GM19468 (cell line): ENCODE data around the gene CMPK1.

ENCODE experiments used
- ATAC-seq: cut with Tn5 transposase; IDR thresholded peaks from one replicate; pipeline ENCODE4 v1.9.1; 2021; ENCODE audit warnings: mild to moderate bottlenecking, moderate library complexity, moderate number of reproducible peaks; ENCODE audit not compliant: unreplicated experiment; ENCODE audit errors: extremely low read depth

CMPK1 gene

GRCh38 chr1:47388891-47389238, 55.3 kb downstream of the CMPK1 start:
- no peak for ATAC-seq

- ATAC-seq, result no peak
Measured at GRCh38 chr1:47389731-47390130, 56.1 kb downstream of the CMPK1 start.

GRCh38 chr1:47390843-47391242, 57.3 kb downstream of the CMPK1 start:
- no peak for ATAC-seq

DNA sequence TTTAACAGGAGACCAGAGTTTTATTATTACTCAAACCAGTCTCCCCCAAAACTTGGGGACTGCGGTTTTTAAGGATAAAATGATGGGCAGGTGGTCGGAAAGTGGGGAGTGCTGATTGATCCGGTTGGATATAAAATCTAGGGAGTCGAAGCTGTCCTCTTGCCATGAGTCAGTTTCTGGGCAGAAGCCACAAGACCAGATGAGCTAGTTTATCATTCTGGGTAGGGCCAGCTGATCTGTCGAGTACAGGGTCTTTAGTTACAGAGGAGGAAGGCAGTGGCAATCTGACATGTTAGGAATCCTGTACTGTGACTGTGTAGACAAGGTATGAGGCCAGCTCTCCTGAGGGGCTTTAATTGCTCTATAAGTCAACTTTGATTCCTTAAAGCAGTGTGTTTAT, 59.6 kb downstream of the CMPK1 start:
- ATAC-seq, result no peak

DNA sequence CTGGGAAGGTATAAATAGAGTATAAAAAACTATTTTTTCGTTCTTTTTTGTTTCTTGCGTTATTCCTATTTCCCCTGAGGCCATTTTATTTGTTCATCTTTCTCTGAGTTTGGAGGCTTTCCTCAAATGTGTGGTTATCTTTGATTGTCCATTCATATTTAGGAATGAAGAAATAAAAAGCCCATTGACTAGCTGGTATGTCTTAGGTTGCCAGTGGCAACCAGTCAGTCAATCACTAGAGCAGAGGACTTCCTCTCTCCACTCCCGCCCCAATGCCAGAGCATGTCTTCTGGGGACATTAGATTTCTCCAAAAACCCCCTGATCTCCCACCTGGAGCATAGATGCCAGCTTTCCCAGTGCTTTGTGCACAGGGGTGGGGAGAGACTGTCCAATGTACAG, 61.8 kb downstream of the CMPK1 start:
- no peak for ATAC-seq

DNA sequence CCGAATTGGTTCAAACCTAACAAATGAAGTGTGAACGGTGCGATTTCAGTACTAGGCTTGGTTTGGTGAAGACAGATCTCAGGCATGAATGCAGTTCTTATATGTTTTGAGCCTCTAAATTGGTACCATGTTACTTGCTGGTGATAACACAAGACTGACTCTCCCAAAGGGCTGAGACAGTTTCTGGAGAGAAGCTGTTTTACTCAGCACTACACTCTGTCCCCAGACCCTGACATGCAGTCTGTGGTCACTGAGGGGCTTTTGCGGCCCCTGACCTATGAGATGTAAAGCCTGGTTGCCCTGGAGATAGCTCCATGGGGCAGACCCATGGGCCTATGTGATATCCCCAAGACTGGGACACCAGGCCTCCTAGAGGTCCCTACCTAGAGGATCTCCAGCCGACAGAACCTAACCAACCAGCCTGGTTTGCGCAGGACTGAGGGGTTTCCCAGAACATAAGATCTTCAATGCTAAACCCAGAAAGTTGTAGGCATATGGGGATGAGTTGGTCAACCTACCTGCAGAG, 63.1 kb downstream of the CMPK1 start:
- ATAC-seq, result no peak

- ATAC-seq, result no peak
Measured at GRCh38 chr1:47399138-47399845, 65.7 kb downstream of the CMPK1 start.

DNA sequence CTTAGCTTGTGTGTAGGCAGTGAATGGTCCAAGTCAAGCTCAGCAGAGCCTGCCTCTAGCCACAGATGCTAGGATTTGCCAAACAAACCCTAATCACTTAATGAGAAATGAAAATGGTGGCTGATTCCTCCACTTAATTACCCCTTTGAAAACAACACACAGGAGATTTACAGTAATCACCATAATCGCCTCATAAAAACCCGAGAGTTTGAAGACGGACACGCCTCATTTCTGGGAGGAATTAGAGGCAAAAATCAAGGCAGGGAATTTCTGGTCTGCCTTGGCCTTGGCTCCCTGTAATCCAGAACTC, 66.2 kb downstream of the CMPK1 start:
- no peak for ATAC-seq

- ATAC-seq, result no peak
Measured at GRCh38 chr1:47401761-47402160, 68.2 kb downstream of the CMPK1 start.

DNA sequence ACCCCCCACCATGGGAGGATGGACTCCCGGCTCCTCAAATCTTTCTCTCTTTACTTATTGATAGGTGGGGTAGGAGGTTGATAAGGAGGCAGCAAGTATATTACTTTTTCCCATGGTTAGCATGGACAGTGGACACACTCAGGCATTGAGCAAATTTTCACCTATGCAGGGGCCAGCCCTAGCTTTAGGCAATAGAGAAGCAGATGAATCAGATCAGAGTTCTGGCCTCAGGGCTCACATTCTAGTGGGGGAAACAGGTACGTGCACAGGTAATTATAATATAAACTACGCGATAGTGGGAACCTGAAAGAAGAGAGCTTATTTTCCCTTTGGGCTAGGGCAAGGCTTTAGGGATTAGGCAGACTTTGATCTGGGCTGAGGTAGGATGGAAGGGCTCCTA, 69.0 kb downstream of the CMPK1 start:
- ATAC-seq, result no peak

- no peak for ATAC-seq
Measured at GRCh38 chr1:47403321-47403910, 69.8 kb downstream of the CMPK1 start.

DNA sequence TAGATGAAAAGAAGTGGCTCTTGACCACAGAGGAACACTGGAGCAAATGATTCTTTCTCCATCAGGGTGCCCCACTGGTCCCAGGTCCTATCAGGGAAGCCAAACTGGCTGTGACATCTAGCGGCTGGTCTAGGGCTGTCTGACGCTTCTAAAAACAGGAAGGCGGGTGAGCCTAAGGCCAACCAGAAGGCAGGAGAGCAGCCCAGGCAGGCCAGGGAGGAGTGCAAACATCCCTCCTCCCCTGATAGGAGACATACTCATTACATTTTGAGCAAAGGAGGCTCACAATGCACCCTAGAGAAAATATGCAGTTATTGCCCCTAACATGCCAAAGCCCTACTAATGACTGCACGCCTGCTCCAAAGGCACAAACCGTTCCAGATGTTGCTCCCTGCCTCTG, 72.1 kb downstream of the CMPK1 start:
- no peak for ATAC-seq

DNA sequence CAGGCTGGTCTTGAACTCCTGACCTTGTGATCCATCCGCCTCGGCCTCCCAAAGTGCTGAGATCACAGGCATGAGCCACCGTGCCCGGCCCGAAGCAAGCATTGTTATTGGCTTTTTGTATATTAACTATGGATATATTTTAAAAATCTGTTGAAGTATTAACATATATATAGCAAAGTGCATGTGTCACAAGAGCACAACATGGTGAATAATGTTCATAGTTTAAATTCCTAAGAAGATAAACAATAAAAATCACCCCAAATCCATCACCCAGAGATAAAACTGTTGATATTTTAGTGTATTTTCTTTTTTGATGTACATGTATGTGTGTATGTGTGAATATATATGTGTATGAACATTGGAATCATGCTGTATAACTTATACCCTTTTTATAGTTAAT, 73.4 kb downstream of the CMPK1 start:
- no peak for ATAC-seq

DNA sequence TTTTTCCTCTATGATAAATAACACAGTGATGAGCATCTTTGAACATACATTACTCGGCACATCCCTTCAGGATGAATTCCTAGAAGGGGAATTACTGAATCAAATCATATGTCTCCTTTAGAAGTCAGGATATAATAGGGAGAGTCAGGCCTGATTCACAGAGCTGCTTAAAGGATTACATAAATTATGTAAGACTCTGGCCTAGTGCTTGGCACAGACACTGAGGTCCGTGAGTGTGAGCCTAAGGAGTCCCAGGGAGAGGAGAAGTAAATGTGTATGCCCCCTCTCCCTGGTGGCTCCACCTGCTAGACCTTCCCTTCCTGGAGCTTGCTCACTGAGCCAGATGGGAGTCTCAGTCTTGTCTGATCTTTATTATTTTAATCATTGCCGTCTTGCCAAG, 73.9 kb downstream of the CMPK1 start:
- no peak for ATAC-seq

GRCh38 chr1:47409311-47410067, 75.9 kb downstream of the CMPK1 start:
- no peak for ATAC-seq

GRCh38 chr1:47410068-47410455, 76.5 kb downstream of the CMPK1 start:
- no peak for ATAC-seq

DNA sequence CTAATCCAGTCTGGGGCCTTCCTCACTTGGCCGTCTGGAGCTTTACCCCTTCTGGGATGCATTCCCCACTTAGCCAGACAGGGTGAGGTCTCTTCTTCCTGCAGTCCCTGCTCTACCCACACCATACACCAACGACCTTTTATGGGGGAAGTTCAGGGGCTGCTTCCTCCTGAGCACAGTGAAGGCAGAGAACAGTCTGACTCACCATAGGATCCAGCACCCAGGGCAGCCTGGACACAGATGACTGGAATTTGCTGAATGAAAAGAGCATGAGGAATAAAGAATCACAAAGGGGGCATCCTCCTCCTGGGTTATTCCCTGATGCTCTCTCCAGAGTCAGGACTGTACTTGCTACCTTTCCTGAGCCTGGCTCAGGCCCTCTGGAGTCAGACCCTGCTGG, 77.8 kb downstream of the CMPK1 start:
- no peak for ATAC-seq

GRCh38 chr1:47412437-47412836, 78.8 kb downstream of the CMPK1 start:
- ATAC-seq, result no peak

DNA sequence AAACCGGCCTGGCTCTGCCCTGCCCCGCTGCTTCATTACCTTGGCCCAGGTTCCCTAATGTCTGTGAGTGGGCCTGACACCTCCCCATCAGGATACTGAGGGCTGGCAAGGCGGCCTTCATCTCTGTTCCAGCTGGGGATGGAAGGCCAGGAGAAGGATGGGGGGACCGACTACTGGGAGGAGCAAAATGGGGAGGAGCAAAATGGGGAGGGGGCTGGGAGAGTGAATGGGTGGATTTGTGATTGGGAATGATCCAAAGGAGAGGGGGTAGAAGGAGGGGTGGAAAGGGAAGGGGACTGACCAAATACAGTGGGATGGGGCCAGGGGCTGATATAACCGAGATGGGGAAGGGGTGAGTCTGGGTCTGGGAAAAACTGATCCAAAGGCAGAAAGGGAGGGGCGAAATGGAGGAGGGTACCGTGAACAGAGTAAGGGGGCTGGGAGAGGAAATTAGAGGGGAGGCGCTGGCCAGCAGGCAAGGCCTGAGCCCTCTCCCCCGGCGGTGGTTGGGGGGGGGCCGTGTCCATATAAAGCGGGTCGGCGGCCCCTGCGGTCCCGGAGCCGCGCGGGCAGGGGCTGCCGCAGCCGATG, 82.2 kb downstream of the CMPK1 start, which contains the start of gene FOXE3:
Gene FOXE3, plus strand, starts transcription at position 558 of the 591 bp plus-strand sequence. Its CDS starts 31 bp downstream, at position 589.
- ATAC-seq, result no peak

DNA sequence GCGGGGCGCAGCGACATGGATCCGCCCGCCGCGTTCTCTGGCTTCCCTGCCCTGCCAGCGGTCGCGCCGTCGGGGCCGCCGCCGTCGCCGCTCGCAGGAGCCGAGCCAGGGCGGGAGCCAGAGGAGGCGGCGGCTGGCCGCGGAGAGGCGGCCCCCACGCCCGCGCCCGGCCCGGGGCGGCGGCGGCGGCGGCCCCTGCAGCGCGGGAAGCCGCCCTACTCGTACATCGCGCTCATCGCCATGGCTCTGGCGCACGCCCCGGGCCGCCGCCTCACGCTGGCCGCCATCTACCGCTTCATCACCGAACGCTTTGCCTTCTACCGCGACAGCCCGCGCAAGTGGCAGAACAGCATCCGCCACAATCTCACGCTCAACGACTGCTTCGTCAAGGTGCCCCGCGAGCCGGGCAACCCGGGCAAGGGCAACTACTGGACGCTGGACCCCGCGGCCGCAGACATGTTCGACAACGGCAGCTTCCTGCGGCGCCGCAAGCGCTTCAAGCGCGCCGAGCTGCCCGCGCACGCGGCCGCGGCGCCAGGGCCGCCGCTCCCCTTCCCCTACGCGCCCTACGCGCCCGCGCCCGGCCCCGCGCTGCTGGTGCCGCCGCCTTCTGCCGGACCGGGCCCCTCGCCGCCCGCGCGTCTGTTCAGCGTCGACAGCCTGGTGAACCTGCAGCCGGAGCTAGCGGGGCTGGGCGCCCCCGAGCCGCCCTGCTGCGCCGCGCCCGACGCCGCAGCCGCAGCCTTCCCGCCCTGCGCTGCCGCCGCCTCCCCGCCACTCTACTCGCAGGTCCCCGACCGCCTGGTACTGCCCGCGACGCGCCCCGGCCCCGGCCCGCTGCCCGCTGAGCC, 83.0 kb downstream of the CMPK1 start:
- no peak for ATAC-seq
